Lung (tissue), 12 donors: ENCODE data around the gene RHOB. TPM values are rescaled to one million over a fixed set of nuclear protein-coding genes. Genes with fewer than 3 reads are reported as not detected.

Experiments
- ATAC-seq: fragments of 200-7000 bp; cut with Tn5 transposase; one replicate; pipeline ENCODE4 v1.9.1; 2020; ENCODE audit warnings: moderate number of reproducible peaks; ENCODE audit not compliant: insufficient read depth, low FRiP score
- DNase-seq, 3 donors: peaks; one replicate each; pipeline ENCODE4 v3.0.0-alpha.2; 2013 to 2017
- H3K27ac ChIP-seq, 2 donors: one replicate each; pipeline ENCODE4 v1.5.1; 2013; ENCODE audit warnings: mild to moderate bottlenecking in 2 of 2, moderate library complexity in 2 of 2, control low read depth in 1 of 2, inconsistent platforms in 1 of 2, low read depth in 1 of 2, low read length in 1 of 2
- H3K27me3 ChIP-seq, 3 donors: one replicate each; pipeline ENCODE4 v1.5.1; 2013; ENCODE audit warnings: low read length in 2 of 3; ENCODE audit not compliant: control insufficient read depth in 3 of 3, insufficient read depth in 3 of 3
- H3K36me3 ChIP-seq, 4 donors: one replicate each; pipeline ENCODE4 v1.5.1; 2013; ENCODE audit warnings: low read length in 4 of 4, mild to moderate bottlenecking in 1 of 4, moderate library complexity in 1 of 4; ENCODE audit not compliant: control insufficient read depth in 4 of 4, insufficient read depth in 4 of 4
- H3K4me1 ChIP-seq, 5 donors: one replicate each; pipeline ENCODE4 v1.5.1; 2013; ENCODE audit warnings: low read length in 5 of 5, mild to moderate bottlenecking in 2 of 5, moderate library complexity in 1 of 5; ENCODE audit not compliant: control insufficient read depth in 5 of 5, insufficient read depth in 5 of 5
- H3K4me3 ChIP-seq: one replicate; pipeline ENCODE4 v1.5.1; 2013; ENCODE audit warnings: mild to moderate bottlenecking, control low read depth, moderate library complexity
- H3K9ac ChIP-seq, 2 donors: one replicate each; pipeline ENCODE4 v1.5.1; 2013; ENCODE audit warnings: low read length in 2 of 2, control low read depth in 1 of 2; ENCODE audit not compliant: insufficient read depth in 1 of 2
- H3K9me3 ChIP-seq, 4 donors: one replicate each; pipeline ENCODE4 v1.5.1; 2013; ENCODE audit warnings: low read length in 3 of 4, mild to moderate bottlenecking in 1 of 4, moderate library complexity in 1 of 4; ENCODE audit not compliant: control insufficient read depth in 4 of 4, insufficient read depth in 3 of 4
- WGBS, 2 donors: extraction: QIAGEN DNeasy Blood & Tissue Kit; methylation state at CpG; one replicate each; pipeline ENCODE4 v1.1.7; 2013; 5-methylcytosine and 5-hydroxymethylcytosine counted together
- polyA plus RNA-seq, 2 donors: library from polyadenylated mRNA; stranded (reverse); fragments of 200-250 nt; gene quantifications; one replicate each; pipeline ENCODE4 v1.2.1, GENCODE V29; 2013
- total RNA-seq, 2 donors: library from RNA; depleted of rRNA in 1 of 2; stranded (reverse); fragments of >200 nt in 1 of 2; gene quantifications; one replicate each; pipeline ENCODE4 v1.2.1, GENCODE V29; 2014 to 2021
- TF ChIP-seq, protein P1 (sequence below): IDR thresholded peaks from 2 replicates; pipeline ENCODE4 v1.5.1; 2012; ENCODE audit warnings: mild to moderate bottlenecking; ENCODE audit errors: control extremely low read depth, extremely low read depth
- donor health status: control.
- donor health status: control.
- donor health status: Bipolar disorder and iron deficiency.
- donor health status: healthy.
- donor health status: DM: yes; HTN: yes; CAD: no.

Gene RHOB
- total and polyA plus RNA-seq, 4 donors = 93.2 to 354 (median 249) TPM

DNA sequence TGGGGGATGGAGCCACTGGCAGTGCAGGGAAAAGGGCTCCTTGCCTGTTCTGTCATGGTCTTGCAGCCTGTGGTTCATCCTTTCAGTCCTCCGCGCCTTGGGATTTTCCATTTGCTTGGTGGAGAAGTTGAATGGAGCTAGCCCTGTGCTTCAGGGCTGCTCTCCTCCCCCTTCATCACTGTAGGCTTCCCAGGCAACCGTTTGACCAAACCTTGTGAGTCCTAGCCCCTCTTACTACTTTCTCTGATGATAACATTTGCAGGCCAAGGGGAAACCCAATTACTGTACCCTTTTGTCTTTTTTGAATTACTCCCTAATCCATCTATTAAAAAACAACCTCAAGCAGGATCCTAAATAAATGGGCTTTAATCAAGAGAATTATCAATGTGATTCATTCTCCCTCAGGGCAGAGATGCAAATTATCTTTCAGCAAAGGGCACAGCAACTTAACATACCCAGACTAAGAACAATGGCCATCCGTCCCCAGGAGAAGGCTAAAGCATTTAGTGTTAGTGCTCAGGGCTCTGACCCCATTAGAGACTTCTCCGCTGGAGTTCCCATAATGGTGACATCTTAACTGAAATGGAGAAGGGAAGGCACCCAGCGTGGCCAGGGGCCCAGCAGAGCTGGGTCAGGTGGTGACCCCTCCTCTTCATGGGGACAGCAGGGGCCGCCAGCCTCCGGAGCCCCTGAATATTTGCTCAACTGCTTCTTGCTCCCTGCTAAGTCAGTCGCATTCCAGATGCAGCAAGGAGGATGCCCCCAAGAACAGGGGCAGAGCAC, 40.7 kb downstream of the RHOB start:
- Histone ChIP-seq H3K4me1 (peaks cover 0 to 2% (median 0%) of the 10 kb centered on the region in 5 donors), H3K4me3 (no peak overlapping the region), H3K9me3 (no peaks in the 10 kb centered on the region), H3K27me3 (no peaks in the 10 kb centered on the region), H3K9ac (no peak overlapping the region), H3K27ac (no peak overlapping the region), H3K36me3 (no peaks in the 10 kb centered on the region)
- TF ChIP-seq, protein P1, sequence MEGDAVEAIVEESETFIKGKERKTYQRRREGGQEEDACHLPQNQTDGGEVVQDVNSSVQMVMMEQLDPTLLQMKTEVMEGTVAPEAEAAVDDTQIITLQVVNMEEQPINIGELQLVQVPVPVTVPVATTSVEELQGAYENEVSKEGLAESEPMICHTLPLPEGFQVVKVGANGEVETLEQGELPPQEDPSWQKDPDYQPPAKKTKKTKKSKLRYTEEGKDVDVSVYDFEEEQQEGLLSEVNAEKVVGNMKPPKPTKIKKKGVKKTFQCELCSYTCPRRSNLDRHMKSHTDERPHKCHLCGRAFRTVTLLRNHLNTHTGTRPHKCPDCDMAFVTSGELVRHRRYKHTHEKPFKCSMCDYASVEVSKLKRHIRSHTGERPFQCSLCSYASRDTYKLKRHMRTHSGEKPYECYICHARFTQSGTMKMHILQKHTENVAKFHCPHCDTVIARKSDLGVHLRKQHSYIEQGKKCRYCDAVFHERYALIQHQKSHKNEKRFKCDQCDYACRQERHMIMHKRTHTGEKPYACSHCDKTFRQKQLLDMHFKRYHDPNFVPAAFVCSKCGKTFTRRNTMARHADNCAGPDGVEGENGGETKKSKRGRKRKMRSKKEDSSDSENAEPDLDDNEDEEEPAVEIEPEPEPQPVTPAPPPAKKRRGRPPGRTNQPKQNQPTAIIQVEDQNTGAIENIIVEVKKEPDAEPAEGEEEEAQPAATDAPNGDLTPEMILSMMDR = no peak
- ATAC-seq (no peak), DNase-seq (no peak)
- WGBS, 2 donors = 91 to 95% methylated on average over 9 of the region's 9 CpGs

DNA sequence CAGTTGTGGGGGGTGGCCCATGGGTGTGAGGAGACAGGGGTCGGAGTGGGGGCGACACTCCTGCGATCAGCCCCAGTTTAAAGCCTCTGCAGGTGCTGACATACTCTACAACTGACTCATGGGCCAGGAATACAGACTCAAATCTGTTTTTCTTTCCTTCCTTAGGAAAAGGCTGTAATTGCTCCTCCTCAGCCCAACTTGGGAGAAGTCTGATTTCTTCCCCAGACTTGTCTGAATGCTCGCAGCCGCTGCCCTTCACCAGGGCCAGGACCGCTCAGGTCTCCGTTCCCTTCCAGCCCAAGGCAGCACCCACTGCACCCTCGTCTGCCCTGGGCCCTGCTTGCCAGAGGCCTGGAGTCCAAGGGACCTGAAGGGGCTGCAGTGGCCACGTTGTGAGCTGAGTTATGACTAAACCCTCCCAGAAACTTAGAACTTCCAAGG, 41.3 kb downstream of the RHOB start:
- Histone ChIP-seq H3K4me3 (no peak overlapping the region), H3K9ac (no peak overlapping the region), H3K36me3 (no peaks in the 10 kb centered on the region), H3K4me1 (peaks cover 0 to 2% (median 0%) of the 10 kb centered on the region in 5 donors), H3K9me3 (no peaks in the 10 kb centered on the region), H3K27me3 (no peaks in the 10 kb centered on the region), H3K27ac (no peak overlapping the region)
- no peak for DNase-seq
- TF ChIP-seq, protein P1 = no peak
- WGBS, 2 donors = 90 to 94% methylated on average over 9 of the region's 9 CpGs
- ATAC-seq = no peak

DNA sequence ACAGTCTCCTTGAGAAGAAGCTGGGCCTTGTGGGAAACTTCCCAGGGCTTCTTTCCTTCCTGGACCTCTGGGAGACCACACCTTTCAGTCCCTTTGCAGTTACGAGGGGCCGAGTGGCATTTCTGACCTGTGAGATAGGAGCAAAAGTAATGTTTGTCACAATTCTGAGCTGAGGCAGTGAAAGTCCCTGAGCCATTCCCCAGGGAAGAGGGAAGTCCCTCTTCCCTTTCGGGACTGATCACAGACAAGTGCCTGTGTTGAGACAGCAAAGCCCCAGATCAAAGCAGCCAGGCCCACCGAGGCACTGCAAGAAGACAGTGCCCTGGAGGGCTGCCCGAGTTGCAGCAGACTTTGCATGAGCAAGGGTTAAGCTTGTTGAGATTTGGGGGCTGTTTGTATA, 41.9 kb downstream of the RHOB start:
- TF ChIP-seq, protein P1 = no peak
- Histone ChIP-seq H3K27ac (no peak overlapping the region), H3K9ac (no peak overlapping the region), H3K4me3 (no peak overlapping the region), H3K9me3 (no peaks in the 10 kb centered on the region), H3K4me1 (peaks cover 0 to 2% (median 0%) of the 10 kb centered on the region in 5 donors), H3K36me3 (no peaks in the 10 kb centered on the region), H3K27me3 (no peaks in the 10 kb centered on the region)
- 75 to 81% methylated on average over 5 of the region's 5 CpGs for WGBS, 2 donors
- ATAC-seq (no peak), DNase-seq (no peak)
